ENCODE data around the gene SOHLH1.
"Not testable (repeated sequence)": the region's sequence is repeated elsewhere in the genome, so short reads cannot be mapped to it uniquely, and the experiment has no call there.

The SOHLH1 gene

GRCh38 chr9:135673941-135674340 lies 25.3 kb downstream of the SOHLH1 start:
- DNase-seq (ENCODE audit: low spot score): no peak
- TF ChIP-seq CTCF (IDR thresholded peaks at IDR 0.05): no peak
- no peak overlapping the region for H3K4me3 ChIP-seq
- H3K27ac ChIP-seq: no peak overlapping the region

- not testable (repeated sequence) for DNase-seq (ENCODE audit: low spot score); H3K4me3 ChIP-seq; H3K27ac ChIP-seq
Measured at GRCh38 chr9:135672786-135673185, 26.5 kb downstream of the SOHLH1 start.

- Histone ChIP-seq H3K4me3 (no peak overlapping the region), H3K27ac (no peak overlapping the region)
- no peak for TF ChIP-seq CTCF (IDR thresholded peaks at IDR 0.05)
- DNase-seq (ENCODE audit: low spot score): no peak
Measured at GRCh38 chr9:135671591-135672041, 27.7 kb downstream of the SOHLH1 start.

GRCh38 chr9:135670721-135671590 lies 28.3 kb downstream of the SOHLH1 start:
- H3K4me3 ChIP-seq: no peak overlapping the region
- DNase-seq (ENCODE audit: low spot score): no peak
- no peak overlapping the region for H3K27ac ChIP-seq
- TF ChIP-seq CTCF (IDR thresholded peaks at IDR 0.05): no peak

GRCh38 chr9:135669616-135670285 lies 29.5 kb downstream of the SOHLH1 start:
- no peak for DNase-seq (ENCODE audit: low spot score)
- no peak for TF ChIP-seq CTCF (IDR thresholded peaks at IDR 0.05)
- Histone ChIP-seq H3K4me3 (no peak overlapping the region), H3K27ac (no peak overlapping the region)

GRCh38 chr9:135669018-135669417 lies 30.3 kb downstream of the SOHLH1 start:
- not testable (repeated sequence) for DNase-seq (ENCODE audit: low spot score)

GRCh38 chr9:135667463-135668001 lies 31.7 kb downstream of the SOHLH1 start:
- Histone ChIP-seq H3K27ac (no peak overlapping the region), H3K4me3 (no peak overlapping the region)
- no peak for TF ChIP-seq CTCF (IDR thresholded peaks at IDR 0.05)
- no peak for DNase-seq (ENCODE audit: low spot score)

More at GRCh38 chr9:135669018-135669417, 30.3 kb downstream of the SOHLH1 start:
- H3K27ac ChIP-seq, H3K4me3 ChIP-seq: not testable (repeated sequence)
